ENCODE data around the gene ATG4D. TPM values are rescaled to one million over a fixed set of nuclear protein-coding genes. Genes with fewer than 3 reads are reported as not detected.
A peak's percentile ranks its signal among the peaks of the same experiment; 100 is the strongest.

ATG4D gene
- total RNA-seq, 2 experiments from 2014 or later = 29.6 to 46.8 TPM

DNA sequence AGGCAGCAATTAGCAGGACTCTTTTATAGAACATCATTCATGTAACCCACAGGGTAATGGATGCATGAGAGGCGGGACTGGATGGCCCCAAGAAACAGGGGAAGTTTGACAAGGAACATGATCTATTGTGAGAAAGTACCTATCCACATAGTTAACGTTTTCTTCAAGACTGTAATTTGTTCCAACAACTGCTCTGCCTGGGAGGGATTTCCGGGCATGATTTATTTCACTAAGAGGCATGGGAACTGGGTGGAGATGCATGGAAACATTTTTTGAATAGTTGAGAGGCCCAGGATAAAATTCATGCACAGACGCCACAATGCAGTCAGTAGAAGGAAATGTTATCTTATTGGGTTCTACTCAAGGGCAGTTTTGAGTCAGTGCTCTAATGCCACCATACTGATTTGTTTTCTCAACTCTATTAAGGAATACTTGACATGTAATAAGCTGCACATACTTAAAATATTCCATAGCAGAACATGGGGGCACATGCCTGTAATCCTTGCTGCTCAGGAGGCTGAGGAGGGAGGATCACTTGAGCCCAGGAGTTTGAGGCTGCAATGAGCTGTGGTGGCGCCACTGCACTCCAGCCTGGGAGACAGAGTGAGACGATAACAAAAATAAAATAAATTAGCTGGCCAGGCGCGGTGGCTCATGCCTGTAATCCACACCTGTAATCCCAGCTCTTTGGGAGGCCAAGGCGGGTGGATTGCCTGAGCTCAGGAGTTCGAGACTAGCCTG is 9.9 kb upstream of the ATG4D start:
- H4K20me1 ChIP-seq (ENCODE audit: insufficient read depth, low read length) = no peaks in the 10 kb centered on the region
- no peaks in the 10 kb centered on the region for H3K9me3 ChIP-seq (ENCODE audit: low read length)
- no peaks in the 10 kb centered on the region for H3K79me2 ChIP-seq (ENCODE audit: insufficient read depth, low read depth, low read length)
- H3K4me1 ChIP-seq (ENCODE audit: insufficient read depth, low read length, poor library complexity, severe bottlenecking) = no peaks in the 10 kb centered on the region
- ChIA-PET POLR2A (interaction anchor here (0.7 to 1.5 kb wide), 3 partner anchors 12 to 40 kb away, joined by 3 read pairs; no protein-coding TSS in a partner anchor), CTCF (ENCODE audit: unreplicated experiment) (interaction anchor here (0.6 kb wide), 1 partner anchor 138 kb away, joined by 9 read pairs; no protein-coding TSS in a partner anchor)
- H3K27ac ChIP-seq (ENCODE audit: low read depth, low read length, poor library complexity, severe bottlenecking) = no peak overlapping the region
- no TSS peak for BruUV-seq (replicated peaks)
- no peak overlapping the region for H3K4me3 ChIP-seq (ENCODE audit: low read depth, low read length, poor library complexity, severe bottlenecking)
- no peaks in the 10 kb centered on the region for H3K36me3 ChIP-seq (ENCODE audit: insufficient read depth, low read length)
- H2AFZ ChIP-seq (ENCODE audit: low read length) = no peak overlapping the region
- H3K4me2 ChIP-seq (ENCODE audit: low read length) = no peak overlapping the region
- H3K9me2 ChIP-seq (ENCODE audit: insufficient read depth, low read length) = no peaks in the 10 kb centered on the region
- intact Hi-C loops (cut with micrococcal nuclease; ENCODE audit: unreplicated experiment) = no loop called here
- TF ChIP-seq CTCF (conservative IDR thresholded peaks at IDR 0.05; ENCODE audit: low read length) = 0 out of 2 replicates have a peak, but pooled peaks have one; percentile 28
- TF ChIP-seq EZH2phosphoT487 (IDR thresholded peaks at IDR 0.05; ENCODE audit: borderline replicate concordance, low read depth, low read length) = no peak
- DNase-seq (ENCODE audit: low spot score) = no peak

- TF ChIP-seq CTCF (conservative IDR thresholded peaks at IDR 0.05; ENCODE audit: low read length) (no peak), EZH2phosphoT487 (IDR thresholded peaks at IDR 0.05; ENCODE audit: borderline replicate concordance, low read depth, low read length) (no peak)
- Histone ChIP-seq H3K4me3 (ENCODE audit: low read depth, low read length, poor library complexity, severe bottlenecking) (no peak overlapping the region), H3K36me3 (ENCODE audit: insufficient read depth, low read length) (no peaks in the 10 kb centered on the region), H3K27ac (ENCODE audit: low read depth, low read length, poor library complexity, severe bottlenecking) (no peak overlapping the region), H3K4me1 (ENCODE audit: insufficient read depth, low read length, poor library complexity, severe bottlenecking) (no peaks in the 10 kb centered on the region), H3K79me2 (ENCODE audit: insufficient read depth, low read depth, low read length) (no peaks in the 10 kb centered on the region), H2AFZ (ENCODE audit: low read length) (no peak overlapping the region), H3K4me2 (ENCODE audit: low read length) (no peak overlapping the region), H4K20me1 (ENCODE audit: insufficient read depth, low read length) (no peaks in the 10 kb centered on the region), H3K9me3 (ENCODE audit: low read length) (no peaks in the 10 kb centered on the region), H3K9me2 (ENCODE audit: insufficient read depth, low read length) (no peaks in the 10 kb centered on the region)
- DNase-seq (ENCODE audit: low spot score) = no peak
- POLR2A ChIA-PET = interaction anchor here (0.5 to 0.6 kb wide), 4 partner anchors 8 to 123 kb away, joined by 3 to 4 read pairs (median 3); partner anchors contain the start of gene ATG4D
- CTCF ChIA-PET (ENCODE audit: unreplicated experiment) = no interaction called here
- intact Hi-C loops (cut with micrococcal nuclease; ENCODE audit: unreplicated experiment) = no loop called here
- no TSS peak for BruUV-seq (replicated peaks)
Observed at GRCh38 chr19:10535613-10536012, 8.1 kb upstream of the ATG4D start.

- H4K20me1 ChIP-seq (ENCODE audit: insufficient read depth, low read length) = no peaks in the 10 kb centered on the region
- CTCF ChIA-PET (ENCODE audit: unreplicated experiment) = no interaction called here
Observed at GRCh38 chr19:10537668-10538067, 6.0 kb upstream of the ATG4D start.

More at GRCh38 chr19:10537668-10538067, 6.0 kb upstream of the ATG4D start:
- Histone ChIP-seq H3K4me1 (ENCODE audit: insufficient read depth, low read length, poor library complexity, severe bottlenecking) (peaks cover under 1% of the 10 kb centered on the region), H2AFZ (ENCODE audit: low read length) (no peak overlapping the region), H3K4me3 (ENCODE audit: low read depth, low read length, poor library complexity, severe bottlenecking) (no peak overlapping the region), H3K36me3 (ENCODE audit: insufficient read depth, low read length) (no peaks in the 10 kb centered on the region), H3K79me2 (ENCODE audit: insufficient read depth, low read depth, low read length) (no peaks in the 10 kb centered on the region), H3K9me2 (ENCODE audit: insufficient read depth, low read length) (no peaks in the 10 kb centered on the region), H3K9me3 (ENCODE audit: low read length) (no peaks in the 10 kb centered on the region), H3K27ac (ENCODE audit: low read depth, low read length, poor library complexity, severe bottlenecking) (no peak overlapping the region), H3K4me2 (ENCODE audit: low read length) (no peak overlapping the region)
- no TSS peak for BruUV-seq (replicated peaks)
- no peak for DNase-seq (ENCODE audit: low spot score)
- intact Hi-C loops (cut with micrococcal nuclease; ENCODE audit: unreplicated experiment) = no loop called here
- TF ChIP-seq EZH2phosphoT487 (IDR thresholded peaks at IDR 0.05; ENCODE audit: borderline replicate concordance, low read depth, low read length) (no peak), CTCF (conservative IDR thresholded peaks at IDR 0.05; ENCODE audit: low read length) (no peak)
- POLR2A ChIA-PET = interaction anchor here (0.6 kb wide), 1 partner anchor 57 kb away, joined by 3 read pairs; no protein-coding TSS in a partner anchor

All from OCI-LY7 (cell line).